Tibial artery (tissue), 4 donors: Measurements from ENCODE around the gene GATB.

ENCODE experiments used
- DNase-seq, 2 donors: peaks; one replicate each; pipeline ENCODE4 v3.0.0-alpha.2; 2019
- H3K27ac ChIP-seq, 2 donors: fragments of 200-600 bp; sonication (generic) in 1 of 2; 1 replicate in 1 of 2; 2 replicates in 1 of 2; pipeline ENCODE4 v1.5.1; 2018 to 2019; ENCODE audit warnings: mild to moderate bottlenecking in 1 of 2
- H3K27me3 ChIP-seq, 2 donors: fragments of 200-600 bp; sonication (generic) in 1 of 2; one replicate each; pipeline versions ENCODE4 v1.5.1 to v1.6.0; 2016 to 2019
- H3K36me3 ChIP-seq, 3 donors: fragments of 200-600 bp; sonication (generic) in 2 of 3; one replicate each; pipeline ENCODE4 v1.5.1; 2016 to 2019; ENCODE audit warnings: mild to moderate bottlenecking in 2 of 3
- H3K4me1 ChIP-seq, 4 donors: fragments of 200-600 bp; sonication (generic) in 2 of 4; 1 replicate in 3 of 4; 2 replicates in 1 of 4; pipeline ENCODE4 v1.5.1; 2016 to 2019
- H3K4me3 ChIP-seq, 2 donors: fragments of 200-600 bp; sonication (generic) in 1 of 2; 1 replicate in 1 of 2; 2 replicates in 1 of 2; pipeline ENCODE4 v1.5.1; 2018 to 2019; ENCODE audit warnings: mild to moderate bottlenecking in 2 of 2
- H3K9me3 ChIP-seq, 3 donors: fragments of 200-600 bp; sonication (generic) in 1 of 3; one replicate each; pipeline ENCODE4 v1.5.1; 2016 to 2019
- CTCF ChIP-seq, 2 experiments: fragments of 200-600 bp in 1 of 2; fragments of 450-650 bp in 1 of 2; IDR thresholded peaks; one replicate each; pipeline ENCODE4 v1.5.1; 2017 to 2019; ENCODE audit warnings: antibody characterized with exemption in 2 of 2, mild to moderate bottlenecking in 1 of 2, moderate library complexity in 1 of 2
- intact Hi-C: fragments of 100-400 bp; cut with DNase I; formaldehyde crosslinking; loops from one replicate; pipeline ENCODE4 v1.15.0; 2023; ENCODE audit warnings: low total_unique reads

Gene GATB

GRCh38 chr4:151728679-151729078 lies 32.1 kb downstream of the GATB start:
- Histone ChIP-seq H3K4me1 (no peaks in the 10 kb centered on the region), H3K9me3 (no peaks in the 10 kb centered on the region), H3K27ac (no peak overlapping the region), H3K4me3 (no peak overlapping the region), H3K36me3 (no peaks in the 10 kb centered on the region), H3K27me3 (no peaks in the 10 kb centered on the region)
- intact Hi-C loops = no loop called here
- no peak for DNase-seq
- no peak for TF ChIP-seq CTCF (IDR thresholded peaks at IDR 0.05)

GRCh38 chr4:151728006-151728405 lies 32.8 kb downstream of the GATB start:
- intact Hi-C loops = no loop called here
- H3K4me1 ChIP-seq = no peaks in the 10 kb centered on the region
- no peak for TF ChIP-seq CTCF (IDR thresholded peaks at IDR 0.05)

GRCh38 chr4:151727365-151727764 lies 33.4 kb downstream of the GATB start:
- Histone ChIP-seq H3K27ac (no peak overlapping the region), H3K9me3 (no peaks in the 10 kb centered on the region), H3K36me3 (no peaks in the 10 kb centered on the region), H3K4me1 (no peaks in the 10 kb centered on the region), H3K4me3 (no peak overlapping the region), H3K27me3 (no peaks in the 10 kb centered on the region)
- no peak for DNase-seq
- no peak for TF ChIP-seq CTCF (IDR thresholded peaks at IDR 0.05)
- intact Hi-C loops = no loop called here

More at GRCh38 chr4:151728006-151728405, 32.8 kb downstream of the GATB start:
- Histone ChIP-seq H3K4me3 (no peak overlapping the region), H3K27me3 (no peaks in the 10 kb centered on the region), H3K27ac (no peak overlapping the region), H3K9me3 (no peaks in the 10 kb centered on the region), H3K36me3 (no peaks in the 10 kb centered on the region)
- DNase-seq = no peak

- no peaks in the 10 kb centered on the region for H3K9me3 ChIP-seq
- no peak for TF ChIP-seq CTCF (IDR thresholded peaks at IDR 0.05)
- intact Hi-C loops = no loop called here
- no peak overlapping the region for H3K27ac ChIP-seq
- H3K27me3 ChIP-seq = no peaks in the 10 kb centered on the region
- H3K4me1 ChIP-seq = no peaks in the 10 kb centered on the region
- no peaks in the 10 kb centered on the region for H3K36me3 ChIP-seq
- no peak overlapping the region for H3K4me3 ChIP-seq
- DNase-seq = no peak
These were observed 35.7 kb downstream of the GATB start for GRCh38 chr4:151725087-151725486.

- H3K36me3 ChIP-seq = peaks cover 0 to 23% (median 12%) of the 10 kb centered on the region in 3 donors
- no peaks in the 10 kb centered on the region for H3K4me1 ChIP-seq
- no peak overlapping the region for H3K27ac ChIP-seq
- intact Hi-C loops = no loop called here
- H3K27me3 ChIP-seq = no peaks in the 10 kb centered on the region
- H3K9me3 ChIP-seq = no peaks in the 10 kb centered on the region
- TF ChIP-seq CTCF (IDR thresholded peaks at IDR 0.05) = no peak
- H3K4me3 ChIP-seq = no peak overlapping the region
- DNase-seq = no peak
These were observed 38.9 kb downstream of the GATB start for GRCh38 chr4:151721916-151722315.

GRCh38 chr4:151721466-151721865 lies 39.3 kb downstream of the GATB start:
- intact Hi-C loops = no loop called here

More at GRCh38 chr4:151721466-151721865, 39.3 kb downstream of the GATB start:
- no peak for TF ChIP-seq CTCF (IDR thresholded peaks at IDR 0.05)
- no peaks in the 10 kb centered on the region for H3K4me1 ChIP-seq
- peaks cover 0 to 27% (median 12%) of the 10 kb centered on the region in 3 donors for H3K36me3 ChIP-seq
- no peaks in the 10 kb centered on the region for H3K27me3 ChIP-seq
- H3K4me3 ChIP-seq = no peak overlapping the region
- peak in 1 of 2 donors; percentile 30 for DNase-seq
- H3K9me3 ChIP-seq = no peaks in the 10 kb centered on the region
- no peak overlapping the region for H3K27ac ChIP-seq
